Endothelial cell of umbilical vein (primary cell): ENCODE data around the gene CAPN7. TPM values are rescaled to one million over a fixed set of nuclear protein-coding genes. Genes with fewer than 3 reads are reported as not detected.

Experiments
- BruUV-seq: library from RNA; stranded (reverse); fragments of 400-500 nt; replicated peaks from 2 replicates; lab custom pipeline; 2021; lab: Mats Ljungman, UMichigan
- CTCF ChIA-PET: fragments of 300-600, 350-600 bp; sonication (Branson Sonifier 250); formaldehyde crosslinking; loops from one replicate; lab custom pipeline; 2021; ENCODE audit warnings: antibody characterized with exemption, inconsistent platforms; lab: Charles Lee
- POLR2A ChIA-PET: fragments of 300-600, 350-600 bp; sonication (Branson Sonifier 250); formaldehyde crosslinking; loops from one replicate; lab custom pipeline; 2021; ENCODE audit warnings: antibody characterized with exemption, inconsistent platforms; lab: Charles Lee
- DNase-seq: peaks from one replicate; pipeline ENCODE4 v3.0.0-alpha.2; 2011; ENCODE audit warnings: low read depth, low spot score
- FAIRE-seq: peaks from 2 replicates; lab custom pipeline; 2011; peaks lifted over from hg19 to GRCh38; lab: Jason Lieb, UNC
- H2AFZ ChIP-seq: 2 replicates; pipeline ENCODE4 v1.6.0; 2012; ENCODE audit warnings: low read depth, low read length, control low read depth, inconsistent platforms
- H3K27ac ChIP-seq: 2 replicates; pipeline ENCODE4 v1.5.1; 2011; ENCODE audit warnings: low read depth, mild to moderate bottlenecking, control low read depth, low read length, moderate library complexity; ENCODE audit not compliant: insufficient read depth
- H3K27me3 ChIP-seq, 2 experiments: 2 replicates each; pipeline versions ENCODE4 v1.6.0 to v1.6.1; 2011; ENCODE audit warnings: low read length in 2 of 2, mixed read lengths in 1 of 2; ENCODE audit not compliant: control insufficient read depth in 2 of 2, insufficient read depth in 2 of 2
- H3K36me3 ChIP-seq, 2 experiments: 2 replicates in 1 of 2; 3 replicates in 1 of 2; pipeline ENCODE4 v1.5.1; 2011; ENCODE audit warnings: low read length in 2 of 2, mild to moderate bottlenecking in 1 of 2, moderate library complexity in 1 of 2; ENCODE audit not compliant: control insufficient read depth in 2 of 2, insufficient read depth in 2 of 2; ENCODE audit errors: extremely low read depth in 1 of 2
- H3K4me1 ChIP-seq: 3 replicates; pipeline ENCODE4 v1.5.1; 2011; ENCODE audit warnings: mild to moderate bottlenecking, low read length; ENCODE audit not compliant: control insufficient read depth, insufficient read depth; ENCODE audit errors: extremely low read depth
- H3K4me2 ChIP-seq: 2 replicates; pipeline ENCODE4 v1.6.1; 2011; ENCODE audit warnings: low read length, control low read depth, mixed read lengths; ENCODE audit not compliant: insufficient read depth
- H3K4me3 ChIP-seq, 3 experiments: fragments of 200-600 bp in 1 of 3; sonication (generic), shearing (Covaris generic) in 1 of 3; replicated peaks in 1 of 3; 2 replicates each; pipeline ENCODE4 v1.5.1; 2011 to 2016; ENCODE audit warnings: control low read depth in 3 of 3, low read length in 3 of 3, mild to moderate bottlenecking in 2 of 3, inconsistent platforms in 1 of 3, low read depth in 1 of 3, moderate library complexity in 1 of 3; ENCODE audit not compliant: insufficient read depth in 1 of 3
- H3K79me2 ChIP-seq: 2 replicates; pipeline ENCODE4 v1.6.0; 2012; ENCODE audit warnings: low read length, inconsistent platforms; ENCODE audit not compliant: control insufficient read depth, insufficient read depth
- H3K9ac ChIP-seq: replicated peaks from 2 replicates; pipeline ENCODE3; 2011; ENCODE audit warnings: low read length, control low read depth; ENCODE audit not compliant: insufficient read depth; ENCODE audit errors: extremely low read depth
- H3K9me1 ChIP-seq: replicated peaks from 3 replicates; pipeline ENCODE4 v1.6.0; 2011; ENCODE audit warnings: mild to moderate bottlenecking, low read length; ENCODE audit not compliant: control insufficient read depth, insufficient read depth; ENCODE audit errors: extremely low read depth
- H3K9me3 ChIP-seq: replicated peaks from 2 replicates; pipeline ENCODE4 v1.5.1; 2012; ENCODE audit warnings: low read length, inconsistent platforms; ENCODE audit not compliant: control insufficient read depth, insufficient read depth
- H4K20me1 ChIP-seq: replicated peaks from 2 replicates; pipeline ENCODE3; 2011; ENCODE audit warnings: mild to moderate bottlenecking, low read length; ENCODE audit not compliant: control insufficient read depth, insufficient read depth; ENCODE audit errors: extremely low read depth
- CTCF ChIP-seq, 2 donors: IDR thresholded peaks; 1 replicate in 1 of 2; 2 replicates in 1 of 2; pipeline ENCODE4 v1.5.1; 2011; ENCODE audit warnings: low read length in 2 of 2, mild to moderate bottlenecking in 2 of 2, moderate library complexity in 2 of 2, control low read depth in 1 of 2, inconsistent platforms in 1 of 2, low read depth in 1 of 2; ENCODE audit not compliant: insufficient read depth in 1 of 2; ENCODE audit errors: extremely low read depth in 1 of 2
- FOS ChIP-seq: IDR thresholded peaks from 2 replicates; pipeline ENCODE4 v1.6.1; 2011; ENCODE audit warnings: mild to moderate bottlenecking, low read length, moderate library complexity, borderline replicate concordance; ENCODE audit not compliant: insufficient read depth
- GATA2 ChIP-seq: IDR thresholded peaks from 2 replicates; pipeline ENCODE4 v1.7.0; 2011; ENCODE audit warnings: low read depth, mild to moderate bottlenecking, moderate library complexity, mixed read lengths, low read length; ENCODE audit not compliant: insufficient read length, insufficient read depth
- JUN ChIP-seq: IDR thresholded peaks from 2 replicates; pipeline ENCODE4 v1.6.1; 2011; ENCODE audit warnings: borderline replicate concordance, low read depth; ENCODE audit not compliant: insufficient read length, insufficient read depth
- MYC ChIP-seq: IDR thresholded peaks from one replicate; pipeline ENCODE4 v1.6.1; 2011; ENCODE audit warnings: mild to moderate bottlenecking, low read depth, low read length
- dilution Hi-C: fragments of 300-500 bp; cut with MboI; formaldehyde crosslinking; loops from one replicate; pipeline ENCODE4 v1.15.0; 2019; ENCODE audit warnings: low sequenced_read_pairs; ENCODE audit not compliant: extremely low pct_ligation_motif_present
- intact Hi-C: fragments of 100-400 bp; cut with micrococcal nuclease; formaldehyde crosslinking; loops from one replicate; pipeline ENCODE4 v1.10.0; 2022
- polyA plus RNA-seq, 4 experiments: library from polyadenylated mRNA; depleted of rRNA in 3 of 4; stranded (reverse) in 3 of 4; unstranded in 1 of 4; fragments of >200 nt; gene quantifications; 2 replicates each; pipeline versions ENCODE4 v1.2.1 to v1.2.3, GENCODE V29; 2011 to 2012; ENCODE audit warnings: missing spikeins in 1 of 4
- total RNA-seq: library from RNA; stranded (reverse); gene quantifications from 2 replicates; pipeline ENCODE4 v1.2.3, GENCODE V29; 2021

The CAPN7 gene
- total and polyA plus RNA-seq, 2 donors (not counting 3 experiments of a cell fraction or from before 2014, with no cell fraction given): 13.2 to 32.7 TPM

- DNase-seq (peak; percentile 40), FAIRE-seq (no peak)
- Histone ChIP-seq H3K4me2 (no peak overlapping the region), H4K20me1 (no peaks in the 10 kb centered on the region), H3K9me1 (no peaks in the 10 kb centered on the region), H3K9me3 (no peaks in the 10 kb centered on the region), H3K27me3 (no peaks in the 10 kb centered on the region), H3K4me3 (no peak overlapping the region), H3K27ac (no peak overlapping the region), H3K36me3 (peaks cover 11 to 22% of the 10 kb centered on the region in 2 experiments), H2AFZ (no peak overlapping the region), H3K9ac (no peak overlapping the region), H3K79me2 (no peaks in the 10 kb centered on the region), H3K4me1 (no peaks in the 10 kb centered on the region)
- intact Hi-C loops (loop anchor here (1.0 kb wide), 1 partner anchor 164 kb away; no protein-coding TSS in a partner anchor), dilution Hi-C loops (no loop called here)
- no peak for TF ChIP-seq JUN
- TF ChIP-seq CTCF (IDR thresholded peaks at IDR 0.05; ENCODE audit: extremely low read depth in 1 of 2, insufficient read depth in 1 of 2, low read depth in 1 of 2, low read length in 2 of 2): peak; percentile 29 to 33
- ChIA-PET CTCF (interaction anchor here (1.5 to 4.2 kb wide), 3 partner anchors 27 to 166 kb away, joined by 3 to 39 read pairs (median 5); no protein-coding TSS in a partner anchor), POLR2A (no interaction called here)
- BruUV-seq: no TSS peak
Observed at GRCh38 chr3:15241341-15241740, 35.3 kb downstream of the CAPN7 start.

- no peak overlapping the region for H3K4me3 ChIP-seq
- H3K9me3 ChIP-seq: no peaks in the 10 kb centered on the region
- H4K20me1 ChIP-seq: no peaks in the 10 kb centered on the region
- dilution Hi-C loops (no loop called here), intact Hi-C loops (no loop called here)
- no TSS peak for BruUV-seq
- TF ChIP-seq GATA2: no peak
- TF ChIP-seq FOS: no peak
- no peak for TF ChIP-seq MYC
- no peaks in the 10 kb centered on the region for H3K9me1 ChIP-seq
- H3K36me3 ChIP-seq: peaks cover 11 to 21% of the 10 kb centered on the region in 2 experiments
- FAIRE-seq: no peak
- no peaks in the 10 kb centered on the region for H3K27me3 ChIP-seq
- no peaks in the 10 kb centered on the region for H3K4me1 ChIP-seq
- no peak overlapping the region for H2AFZ ChIP-seq
- CTCF ChIA-PET: interaction anchor here (1.7 to 2.9 kb wide), 2 partner anchors 9 to 161 kb away, joined by 4 to 10 read pairs; no protein-coding TSS in a partner anchor
- no peak overlapping the region for H3K4me2 ChIP-seq
- POLR2A ChIA-PET: no interaction called here
- no peak overlapping the region for H3K27ac ChIP-seq
- DNase-seq: no peak
- H3K79me2 ChIP-seq: no peaks in the 10 kb centered on the region
- H3K9ac ChIP-seq: no peak overlapping the region
Observed at GRCh38 chr3:15243822-15244482, 37.9 kb downstream of the CAPN7 start.
